Islet of Langerhans (tissue), 1 donor: ENCODE results near the gene LRRTM4.
"Not testable (repeated sequence)": the region's sequence is repeated elsewhere in the genome, so short reads cannot be mapped to it uniquely, and the experiment has no call there.

Source experiments
- FAIRE-seq: peaks from one replicate; lab custom pipeline; 2011; peaks lifted over from hg19 to GRCh38; lab: Jason Lieb, UNC

LRRTM4 gene

DNA sequence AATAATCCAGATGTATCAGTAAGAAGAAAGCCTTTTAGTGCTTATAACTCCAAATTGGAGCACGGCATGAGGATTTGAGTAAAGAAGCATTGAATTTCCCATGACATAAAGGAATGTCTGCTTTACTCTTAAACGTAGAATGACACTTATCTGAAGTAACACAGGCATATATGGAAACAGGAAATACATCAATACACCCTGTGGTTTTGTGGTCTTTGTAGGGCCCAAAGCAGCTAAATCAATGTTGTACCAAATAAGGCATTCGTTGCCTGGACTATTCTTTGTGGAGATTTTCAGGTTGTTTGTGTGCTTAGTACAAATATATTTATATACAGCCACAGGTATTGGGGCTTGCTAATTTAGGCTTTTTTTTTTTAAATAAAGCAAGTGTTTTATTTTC, 660.5 kb downstream of the LRRTM4 start:
- no peak for FAIRE-seq

DNA sequence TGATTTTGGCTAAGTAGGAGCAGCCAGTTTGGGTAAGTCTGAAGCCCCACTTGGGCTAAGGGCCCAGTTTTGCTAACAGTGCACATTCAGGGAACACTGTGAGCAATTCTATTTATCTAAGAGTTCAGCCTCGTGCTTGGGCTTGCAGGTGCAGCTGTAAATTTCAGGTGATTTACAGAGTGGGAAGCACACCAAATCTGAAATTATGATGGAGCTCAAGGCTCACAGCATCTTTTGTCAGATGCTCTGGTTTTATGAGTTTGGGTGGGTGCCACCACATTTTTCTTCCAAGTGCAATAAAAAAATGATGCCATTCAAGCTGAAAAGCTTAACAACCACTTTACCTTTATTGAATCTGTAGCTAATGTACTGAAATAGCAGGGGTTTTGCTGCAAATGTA, 671.2 kb downstream of the LRRTM4 start:
- no peak for FAIRE-seq

DNA sequence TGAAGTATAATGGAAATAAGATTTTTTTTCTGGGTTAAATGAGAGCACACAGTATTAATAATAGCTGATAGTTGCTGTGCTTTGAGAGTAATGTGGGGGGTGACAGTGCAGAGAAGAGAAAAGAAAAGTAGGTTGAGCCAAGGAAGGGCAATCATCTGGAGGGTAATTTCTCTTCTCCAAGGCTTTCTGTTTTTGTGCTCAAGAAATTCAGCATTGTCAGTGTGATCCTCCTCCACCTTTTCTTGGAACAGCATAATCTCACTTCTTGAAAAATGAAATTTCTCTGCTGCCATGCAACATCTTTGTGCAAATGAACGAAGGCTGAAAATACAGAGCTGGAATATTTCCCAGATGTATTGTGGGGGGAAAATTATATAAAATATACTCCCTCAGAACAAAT, 673.1 kb downstream of the LRRTM4 start:
- no peak for FAIRE-seq

DNA sequence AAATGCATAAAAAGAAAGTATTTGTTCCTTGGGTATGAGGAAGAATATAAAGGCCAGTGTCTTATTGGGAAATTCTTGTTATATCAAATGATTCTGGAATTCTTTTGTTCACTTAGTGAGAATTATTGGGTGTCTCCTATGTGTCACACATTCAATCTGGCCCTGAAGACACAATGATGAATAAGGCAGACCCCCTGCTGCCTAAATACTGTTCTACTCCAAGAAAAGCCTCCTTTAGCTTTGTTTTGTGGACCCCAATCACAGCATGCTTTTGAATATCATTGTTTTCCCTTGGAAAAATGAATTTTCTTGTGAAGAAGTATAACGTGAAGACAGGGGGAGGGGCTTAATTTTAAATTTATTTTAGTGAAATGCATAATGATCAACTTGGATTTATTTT, 682.4 kb downstream of the LRRTM4 start:
- no peak for FAIRE-seq

DNA sequence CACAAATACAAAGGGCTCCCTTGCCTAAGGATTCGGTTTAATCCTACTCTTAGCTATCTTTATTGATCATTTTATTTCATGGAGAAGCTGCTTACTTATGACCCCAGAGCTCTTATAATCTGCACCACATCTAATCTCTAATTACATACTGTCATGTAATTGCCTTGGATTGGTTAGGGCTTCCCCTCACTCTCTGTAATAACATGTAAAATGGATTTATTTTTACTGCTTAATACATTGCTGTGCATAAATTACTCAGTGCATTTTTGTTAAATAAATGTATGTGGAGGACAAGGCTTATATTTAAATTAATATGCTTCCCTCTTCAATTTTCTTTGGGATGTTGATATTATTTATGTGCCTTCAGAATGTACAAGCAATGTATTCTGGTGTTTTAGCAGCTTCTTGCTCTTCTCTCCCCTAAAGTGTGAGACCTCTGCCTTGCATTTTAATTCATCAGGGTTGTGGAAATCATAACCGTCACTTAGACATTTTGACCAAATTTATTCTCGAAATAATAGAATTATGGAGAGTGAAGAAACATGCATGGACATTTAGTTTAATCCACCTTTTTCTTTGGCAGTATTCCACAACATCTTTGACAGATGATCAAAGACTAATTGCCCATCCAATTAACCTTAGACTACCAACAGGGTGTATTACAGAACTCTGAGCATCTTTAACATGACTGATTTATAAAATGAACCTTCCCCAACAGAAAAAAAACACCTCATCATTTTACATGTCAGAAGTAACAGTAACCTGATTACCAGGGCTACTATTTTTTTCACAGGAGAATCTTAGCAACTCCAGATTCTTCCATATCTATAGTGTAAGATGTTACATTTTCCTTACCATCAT, 692.6 kb downstream of the LRRTM4 start:
- FAIRE-seq, result no peak

DNA sequence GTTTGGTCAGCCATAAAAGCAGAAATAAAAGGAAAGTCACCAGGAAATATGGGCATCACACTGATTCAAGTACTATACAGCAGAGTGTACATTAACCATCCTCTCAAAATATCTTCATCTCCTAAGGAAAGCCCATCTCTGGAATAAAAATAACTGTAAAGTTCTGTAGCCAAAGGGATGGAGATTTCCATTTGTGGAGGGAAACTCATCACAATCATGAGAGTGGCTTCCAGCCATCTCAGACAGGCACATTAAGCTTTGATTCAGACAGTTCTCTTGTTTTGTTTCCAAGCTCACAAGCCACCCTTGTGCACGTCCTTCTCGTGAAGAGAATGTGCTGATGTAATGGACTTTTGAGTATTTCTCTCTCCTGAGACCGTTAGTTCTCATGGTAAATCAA, 695.5 kb downstream of the LRRTM4 start:
- no peak for FAIRE-seq

DNA sequence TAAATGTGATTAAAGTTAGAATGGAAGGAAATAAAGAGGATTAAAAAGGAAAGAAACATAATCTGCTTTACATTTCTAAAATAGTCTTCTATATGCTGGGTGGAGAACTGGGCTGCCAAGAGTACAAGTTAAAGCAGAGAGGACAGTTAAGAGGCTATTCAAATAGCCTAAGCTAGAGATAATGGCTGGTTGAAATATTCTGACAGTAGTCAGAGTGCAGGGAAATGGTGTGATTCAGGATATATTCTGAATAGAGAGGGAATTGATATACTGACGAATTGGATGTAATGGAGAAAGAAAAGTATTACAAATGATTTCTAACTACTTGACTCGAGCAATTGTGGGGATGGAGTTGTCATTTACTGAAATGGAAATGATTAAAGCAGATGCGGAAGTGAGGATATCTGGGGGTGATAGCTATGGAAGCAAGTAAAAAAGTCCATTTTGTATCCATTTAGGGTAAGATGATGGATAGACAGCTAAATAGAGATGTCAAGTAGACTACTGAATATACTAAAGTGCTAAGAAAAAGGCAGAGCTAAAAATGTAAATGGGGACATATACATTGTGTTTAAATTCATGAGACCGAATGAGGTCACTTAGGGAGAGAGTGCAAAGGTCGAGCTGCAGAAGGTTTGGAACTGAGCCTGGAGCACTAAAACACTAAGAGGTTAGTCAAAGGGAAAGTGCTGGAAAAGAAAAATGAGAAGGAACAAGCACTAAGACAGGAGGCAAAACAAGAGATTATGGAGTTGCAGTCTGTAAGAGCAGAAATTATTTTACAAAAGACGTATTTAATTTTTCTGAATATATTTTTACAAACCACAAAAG, 696.8 kb downstream of the LRRTM4 start:
- FAIRE-seq, result no peak

DNA sequence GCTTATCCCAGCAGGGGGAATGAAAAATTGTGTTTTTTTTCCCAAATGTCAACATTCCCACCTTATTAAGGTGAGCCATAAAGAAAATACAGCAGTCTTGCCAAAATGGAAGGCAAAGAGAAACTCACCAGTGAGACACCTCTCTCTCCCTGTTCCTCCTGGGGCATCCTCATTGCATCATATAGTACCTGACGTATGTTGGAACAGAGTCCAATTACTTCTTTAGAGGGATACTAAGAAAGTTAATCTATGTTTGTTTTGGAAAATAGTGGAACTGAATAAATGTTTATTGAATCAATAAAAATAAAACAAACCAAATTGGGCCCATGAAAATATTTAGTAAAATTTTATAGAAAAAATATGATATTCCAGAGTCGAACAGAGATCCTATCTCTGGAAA, 700.4 kb downstream of the LRRTM4 start:
- peak; percentile 70 for FAIRE-seq

DNA sequence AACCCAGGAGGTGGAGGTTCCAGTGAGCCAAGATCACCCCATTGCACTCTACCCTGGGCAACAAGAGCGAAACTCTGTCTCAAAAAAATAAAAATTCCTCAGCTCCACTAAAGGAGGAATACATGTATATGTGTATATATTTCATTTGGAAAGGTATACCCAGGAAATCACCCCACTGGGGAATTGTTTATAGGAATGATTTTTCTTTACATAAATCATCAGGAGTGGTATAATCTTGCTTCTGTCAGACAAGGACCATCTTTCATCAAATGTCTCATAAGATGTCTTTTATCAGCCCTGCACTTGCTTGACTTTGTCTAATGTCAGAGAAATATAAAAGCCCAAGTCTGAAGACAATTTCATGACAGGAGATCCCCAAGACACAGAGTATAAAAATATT, 709.1 kb downstream of the LRRTM4 start:
- no peak for FAIRE-seq

DNA sequence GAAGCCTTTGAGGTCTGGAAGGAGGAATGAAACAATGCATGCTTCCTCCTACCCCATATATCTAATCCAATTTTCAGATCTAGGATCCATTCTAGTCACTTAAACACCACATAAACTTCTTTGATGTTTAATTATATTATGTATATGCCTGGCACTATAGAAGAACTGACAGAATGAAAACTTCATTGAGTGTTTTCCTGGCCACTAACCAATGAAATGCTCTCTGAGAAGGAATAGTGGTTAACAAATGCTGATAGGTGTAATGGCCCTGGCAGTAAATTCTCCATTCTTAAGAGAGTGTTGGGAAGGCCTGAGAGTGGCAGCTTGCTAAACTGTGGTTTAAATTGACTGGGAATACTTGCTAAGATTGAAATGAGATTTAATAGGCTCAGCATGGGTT, 710.0 kb downstream of the LRRTM4 start:
- no peak for FAIRE-seq

DNA sequence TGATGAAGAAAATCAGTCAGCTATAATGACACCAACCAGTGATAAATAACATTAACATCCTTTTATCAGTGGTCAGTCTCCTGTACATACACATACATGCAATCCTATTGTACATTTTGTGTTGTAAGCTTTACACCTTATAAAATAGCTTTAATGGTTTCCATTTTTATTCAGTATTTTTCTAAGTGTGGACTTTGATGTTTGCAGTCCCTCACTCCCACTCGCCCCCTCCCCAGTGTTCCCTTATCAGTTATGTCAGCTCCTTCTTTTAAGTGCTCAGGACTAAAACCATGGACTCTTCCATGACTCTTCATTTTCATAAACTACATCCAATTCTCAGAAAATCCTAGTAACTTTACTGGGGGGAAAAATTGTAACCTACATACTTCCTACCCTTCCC, 713.0 kb downstream of the LRRTM4 start:
- no peak for FAIRE-seq

DNA sequence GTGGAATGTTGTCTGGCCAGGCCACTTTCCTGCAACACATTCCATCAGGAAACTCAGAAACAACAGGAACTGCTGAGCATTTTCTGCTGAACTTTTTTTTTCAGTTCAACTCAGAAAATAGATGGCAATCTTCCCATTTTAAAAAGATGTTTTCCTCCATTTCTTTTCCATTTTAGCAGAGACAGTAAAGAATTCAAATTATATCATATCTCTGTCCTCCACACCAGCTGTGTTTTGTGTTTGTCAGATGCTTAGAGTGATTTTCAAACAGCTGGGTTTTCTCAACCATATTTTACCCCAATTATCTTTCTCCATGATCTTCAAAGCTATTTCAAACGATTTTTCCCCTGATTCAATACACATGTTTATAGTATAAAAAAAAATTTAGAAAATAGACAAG, 713.4 kb downstream of the LRRTM4 start:
- no peak for FAIRE-seq

DNA sequence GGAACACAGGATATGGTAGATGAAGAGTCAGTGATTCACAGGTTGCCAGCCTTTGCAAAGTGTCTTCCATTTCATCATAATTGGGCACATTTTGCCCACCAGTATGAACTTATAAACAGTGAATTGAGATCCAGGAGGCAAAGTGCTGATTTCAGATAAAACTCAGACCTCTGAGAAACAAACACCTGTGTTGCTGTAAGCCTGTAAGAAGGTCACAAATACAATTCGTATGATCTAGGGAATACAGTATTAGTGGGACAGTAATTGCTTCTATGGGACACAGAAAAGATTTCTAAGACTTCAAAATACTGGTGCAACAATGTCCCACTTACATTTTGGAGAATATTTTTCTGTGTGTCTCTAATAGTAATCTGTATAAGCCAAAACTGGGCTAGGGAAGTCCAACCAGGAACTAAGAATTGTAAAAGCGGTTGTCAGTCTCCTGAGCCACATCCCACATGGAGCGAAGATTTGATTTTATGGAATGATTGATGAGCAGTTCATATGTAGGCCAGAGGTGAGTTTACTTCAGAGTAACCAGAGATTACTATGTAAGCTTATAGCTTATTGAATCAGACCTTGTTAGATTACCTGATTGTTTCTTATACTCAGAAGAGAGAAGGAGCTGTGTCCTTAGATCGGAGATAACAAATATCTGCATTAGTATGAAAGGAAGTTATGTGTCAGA, 728.4 kb downstream of the LRRTM4 start:
- no peak for FAIRE-seq

DNA sequence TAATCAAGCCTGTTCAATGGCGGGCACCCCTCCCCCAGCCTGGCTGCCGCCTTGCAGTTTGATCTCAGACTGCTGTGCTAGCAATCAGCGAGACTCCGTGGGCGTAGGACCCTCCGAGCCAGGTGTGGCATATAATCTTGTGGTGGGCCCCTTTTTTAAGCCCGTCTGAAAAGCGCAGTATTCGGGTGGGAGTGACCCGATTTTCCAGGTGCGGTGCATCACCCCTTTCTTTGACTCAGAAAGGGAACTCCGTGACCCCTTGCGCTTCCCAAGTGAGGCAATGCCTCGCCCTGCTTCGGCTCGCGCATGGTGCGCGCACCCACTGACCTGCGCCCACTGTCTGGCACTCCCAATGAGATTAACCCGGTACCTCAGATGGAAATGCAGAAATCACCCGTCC, 740.9 kb downstream of the LRRTM4 start:
- not testable (repeated sequence) for FAIRE-seq

DNA sequence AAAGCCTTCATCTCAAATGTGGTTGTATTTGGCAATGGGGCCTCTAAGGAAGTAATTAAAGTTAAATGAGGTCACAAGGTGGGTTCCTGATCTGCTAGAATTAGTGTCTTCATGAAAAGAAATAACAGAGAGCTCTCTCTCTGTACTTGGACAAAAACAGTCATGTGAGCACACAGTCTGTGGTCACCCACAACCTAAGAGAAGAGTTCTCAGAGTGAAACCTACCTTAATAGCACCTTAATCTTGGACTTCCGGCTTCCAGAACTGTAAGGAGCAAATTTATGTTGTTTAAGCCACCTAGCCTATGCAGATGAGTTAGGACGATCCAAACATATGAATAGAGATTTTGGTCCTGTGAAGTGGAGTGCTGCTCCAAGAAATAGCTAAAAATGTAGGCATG, 758.9 kb downstream of the LRRTM4 start:
- no peak for FAIRE-seq

DNA sequence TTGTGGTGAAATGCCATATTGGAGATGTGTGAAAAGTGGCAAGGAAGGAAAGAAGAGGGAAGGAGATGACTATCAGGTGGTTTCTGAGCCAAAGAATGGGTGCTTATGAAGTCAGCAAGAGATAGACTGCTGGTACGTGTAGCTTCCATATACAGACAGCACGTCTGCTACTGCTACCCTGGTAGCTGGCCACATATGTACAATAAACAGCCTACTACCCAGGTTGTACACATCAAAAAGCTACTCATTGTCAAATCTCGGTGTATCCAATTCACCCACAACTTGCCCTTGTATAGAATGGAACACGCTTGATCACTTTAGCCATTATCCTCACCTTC, 761.8 kb downstream of the LRRTM4 start:
- FAIRE-seq, result no peak

DNA sequence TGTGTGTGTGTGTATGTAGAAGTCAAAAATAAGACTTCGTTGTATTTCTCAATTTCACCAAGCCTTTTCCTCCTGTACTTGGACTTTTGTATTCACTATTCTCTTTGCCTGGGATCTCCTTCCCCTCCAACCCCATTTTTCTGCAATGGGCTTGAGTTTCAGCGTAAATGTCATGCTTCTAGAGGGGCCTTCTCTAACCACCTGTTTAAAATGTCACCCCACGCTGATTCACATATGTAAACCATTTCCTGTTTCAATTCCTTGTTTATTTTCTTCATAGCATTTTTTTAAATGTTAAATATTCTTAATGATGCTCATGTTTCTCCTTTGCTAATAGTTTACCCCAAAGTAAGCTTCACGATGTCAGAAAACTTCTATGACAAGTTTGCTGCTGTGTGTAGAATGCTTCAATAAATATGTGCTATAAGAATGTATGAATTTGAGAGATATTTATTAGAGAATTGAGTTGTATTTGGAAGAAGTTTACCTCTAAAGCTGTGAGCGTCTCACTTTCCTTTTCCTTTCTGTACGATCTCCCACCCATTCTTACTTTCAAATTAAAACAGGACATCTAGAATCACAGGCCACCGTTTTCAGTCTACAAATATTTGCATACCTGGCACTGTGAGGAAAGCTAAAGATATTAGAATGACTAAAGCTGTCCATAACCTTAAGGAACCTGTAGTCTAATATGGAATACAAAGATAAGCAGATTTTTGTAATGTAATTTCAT, 762.4 kb downstream of the LRRTM4 start:
- no peak for FAIRE-seq

DNA sequence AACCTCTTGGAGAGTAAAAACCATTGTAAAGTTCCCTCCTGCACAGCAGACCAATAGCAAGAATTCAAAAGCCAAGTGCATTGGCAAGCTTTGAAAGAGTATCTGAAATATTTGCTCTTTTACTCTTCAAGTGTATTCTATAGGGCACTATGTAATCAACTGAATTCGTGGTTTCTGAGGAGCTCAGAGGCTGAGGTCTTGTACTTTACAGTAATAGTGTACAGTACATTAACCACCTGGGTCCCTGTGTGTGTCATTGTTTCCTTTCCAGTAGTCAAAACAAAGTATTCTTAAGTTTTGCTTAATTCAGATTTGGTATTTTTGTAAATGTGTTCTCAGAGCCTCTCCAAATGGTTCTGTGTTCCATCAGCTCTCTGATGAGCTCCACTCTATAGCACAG, 769.7 kb downstream of the LRRTM4 start:
- FAIRE-seq, result no peak

DNA sequence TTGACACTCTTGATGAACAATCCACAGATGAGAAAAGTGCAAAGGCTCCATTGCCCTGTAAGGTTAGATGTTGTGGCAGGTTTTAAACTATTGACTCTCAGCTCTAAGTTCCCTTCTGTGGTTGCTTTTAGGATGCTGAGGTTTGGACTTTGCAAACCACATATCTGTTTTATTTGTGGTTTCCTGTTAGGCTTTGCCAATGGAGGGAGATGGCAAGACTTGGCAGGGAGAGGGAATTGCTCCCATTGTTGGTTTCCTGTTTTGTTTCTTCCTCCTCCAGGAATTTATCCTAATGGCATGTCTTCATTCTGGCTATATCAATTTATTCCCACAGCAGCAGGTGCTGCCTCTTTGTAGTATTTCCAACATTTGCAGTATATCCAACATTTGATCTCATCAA, 772.3 kb downstream of the LRRTM4 start:
- FAIRE-seq, result no peak

DNA sequence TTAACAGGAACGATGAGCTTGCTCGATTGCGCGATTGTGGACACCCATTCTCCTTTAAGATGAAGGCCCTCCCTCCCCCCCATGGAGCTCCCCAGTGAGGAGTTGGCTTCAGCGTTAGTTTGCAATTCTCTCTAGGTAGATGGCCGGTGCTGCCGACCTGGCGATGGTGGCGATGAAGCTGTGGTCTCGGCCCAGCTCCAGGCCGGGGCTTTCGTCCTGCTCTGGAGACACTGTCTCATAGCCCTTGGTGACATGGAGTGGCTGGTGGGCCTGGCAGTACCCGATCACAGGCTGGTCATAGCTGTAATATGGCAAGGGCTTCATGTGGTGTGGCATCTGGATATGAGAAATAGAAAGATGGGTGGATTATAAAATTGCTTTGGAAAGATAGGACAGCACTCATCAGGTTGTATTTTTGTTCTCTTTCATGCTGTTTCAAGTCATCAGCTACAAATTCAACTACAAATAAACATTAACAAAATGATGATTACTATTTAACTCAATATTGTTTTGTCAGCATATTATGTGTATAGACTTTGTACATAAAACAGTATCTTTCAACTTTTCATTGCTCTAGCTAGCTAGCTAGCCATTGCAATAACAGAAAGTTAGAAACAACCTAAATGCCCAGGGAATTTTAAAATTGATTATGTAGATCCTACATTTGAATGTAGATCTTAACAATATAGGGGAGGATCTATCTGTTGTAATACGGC, 773.4 kb downstream of the LRRTM4 start:
- no peak for FAIRE-seq

DNA sequence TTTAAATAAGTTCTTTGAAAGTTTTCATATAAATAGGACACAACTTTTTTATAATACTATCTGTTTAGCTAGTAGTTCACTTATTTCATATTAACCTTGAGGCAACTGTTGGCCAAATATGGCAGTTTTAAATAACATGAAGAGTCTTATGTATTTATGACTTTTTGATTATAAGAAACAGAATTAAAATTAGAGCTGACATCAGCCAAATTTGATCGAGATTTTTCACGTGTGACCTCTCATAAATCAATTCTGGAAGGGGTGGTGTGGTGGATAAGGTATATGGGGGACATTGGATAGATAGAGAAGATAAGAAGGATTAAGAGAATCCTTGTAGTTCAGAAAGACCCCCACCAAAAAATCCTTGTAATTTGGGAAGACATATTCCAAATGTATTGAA, 776.6 kb downstream of the LRRTM4 start:
- no peak for FAIRE-seq

DNA sequence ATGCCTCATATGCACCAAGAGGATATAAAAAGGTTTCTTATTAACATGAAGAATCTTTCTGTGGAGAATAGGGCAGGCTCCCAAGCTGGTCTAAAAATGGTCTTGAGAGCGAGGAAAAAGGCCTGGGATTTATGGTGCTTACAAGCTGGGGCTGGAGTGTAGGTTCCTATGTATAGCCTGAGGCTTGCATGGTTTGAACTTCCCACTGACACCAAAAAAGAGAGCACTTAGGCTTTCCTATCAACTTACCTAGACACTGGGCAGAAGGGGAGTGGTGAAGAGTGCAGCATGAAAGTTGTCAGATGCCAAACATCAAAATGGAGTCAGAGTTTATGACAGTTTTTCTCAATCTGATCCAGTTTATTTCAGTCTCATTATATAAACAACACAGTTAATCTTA, 784.6 kb downstream of the LRRTM4 start:
- no peak for FAIRE-seq
